GM19397 (cell line): Measurements from ENCODE around the gene HMCN1.
A peak's percentile ranks its signal among the peaks of the same experiment; 100 is the strongest.
"Not testable (repeated sequence)": the region's sequence is repeated elsewhere in the genome, so short reads cannot be mapped to it uniquely, and the experiment has no call there.

Source experiments
- ATAC-seq: cut with Tn5 transposase; IDR thresholded peaks from one replicate; pipeline ENCODE4 v1.9.1; 2021; ENCODE audit warnings: mild to moderate bottlenecking, moderate library complexity; ENCODE audit not compliant: unreplicated experiment

HMCN1 gene

GRCh38 chr1:186125511-186125910 lies 391.3 kb downstream of the HMCN1 start:
- ATAC-seq = no peak

GRCh38 chr1:186129758-186130157 lies 395.6 kb downstream of the HMCN1 start:
- ATAC-seq = no peak

- no peak for ATAC-seq
Measured at GRCh38 chr1:186139115-186139514, 404.9 kb downstream of the HMCN1 start.

- no peak for ATAC-seq
Measured at GRCh38 chr1:186139701-186140100, 405.5 kb downstream of the HMCN1 start.

GRCh38 chr1:186142159-186142558 lies 408.0 kb downstream of the HMCN1 start:
- no peak for ATAC-seq

- ATAC-seq = no peak
Measured at GRCh38 chr1:186142916-186143315, 408.7 kb downstream of the HMCN1 start.

GRCh38 chr1:186143481-186143880 lies 409.3 kb downstream of the HMCN1 start:
- ATAC-seq = no peak

- no peak for ATAC-seq
Measured at GRCh38 chr1:186144505-186144904, 410.3 kb downstream of the HMCN1 start.

- ATAC-seq = no peak
Measured at GRCh38 chr1:186146974-186147373, 412.8 kb downstream of the HMCN1 start.

GRCh38 chr1:186149591-186149990 lies 415.4 kb downstream of the HMCN1 start:
- ATAC-seq = no peak

- ATAC-seq = no peak
Measured at GRCh38 chr1:186152227-186152619, 418.0 kb downstream of the HMCN1 start.

GRCh38 chr1:186152620-186153239 lies 418.5 kb downstream of the HMCN1 start:
- ATAC-seq = no peak

- no peak for ATAC-seq
Measured at GRCh38 chr1:186154651-186155050, 420.5 kb downstream of the HMCN1 start.

- ATAC-seq = peak; percentile 57
Measured at GRCh38 chr1:186155594-186155993, 421.4 kb downstream of the HMCN1 start.

GRCh38 chr1:186162895-186163294 lies 428.7 kb downstream of the HMCN1 start:
- ATAC-seq = not testable (repeated sequence)

GRCh38 chr1:186164773-186165172 lies 430.6 kb downstream of the HMCN1 start:
- ATAC-seq = no peak

- ATAC-seq = no peak
Measured at GRCh38 chr1:186165303-186165702, 431.1 kb downstream of the HMCN1 start.

- ATAC-seq = no peak
Measured at GRCh38 chr1:186167096-186167668, 433.0 kb downstream of the HMCN1 start.

- no peak for ATAC-seq
Measured at GRCh38 chr1:186175588-186175987, 441.4 kb downstream of the HMCN1 start.

- ATAC-seq = no peak
Measured at GRCh38 chr1:186178426-186179043, 444.3 kb downstream of the HMCN1 start.

GRCh38 chr1:186179231-186179630 lies 445.0 kb downstream of the HMCN1 start:
- no peak for ATAC-seq

- ATAC-seq = peak; percentile 53
Measured at GRCh38 chr1:186183219-186183618, 449.0 kb downstream of the HMCN1 start.
